AG20443 (cell line): ENCODE results near the gene SPTBN4.
A peak's percentile ranks its signal among the peaks of the same experiment; 100 is the strongest.
"Not testable (repeated sequence)": the region's sequence is repeated elsewhere in the genome, so short reads cannot be mapped to it uniquely, and the experiment has no call there.

Experiments
- DNase-seq: peaks from one replicate; pipeline ENCODE4 v3.0.0; 2012; ENCODE audit warnings: low spot score, mixed read lengths

The SPTBN4 gene

DNA sequence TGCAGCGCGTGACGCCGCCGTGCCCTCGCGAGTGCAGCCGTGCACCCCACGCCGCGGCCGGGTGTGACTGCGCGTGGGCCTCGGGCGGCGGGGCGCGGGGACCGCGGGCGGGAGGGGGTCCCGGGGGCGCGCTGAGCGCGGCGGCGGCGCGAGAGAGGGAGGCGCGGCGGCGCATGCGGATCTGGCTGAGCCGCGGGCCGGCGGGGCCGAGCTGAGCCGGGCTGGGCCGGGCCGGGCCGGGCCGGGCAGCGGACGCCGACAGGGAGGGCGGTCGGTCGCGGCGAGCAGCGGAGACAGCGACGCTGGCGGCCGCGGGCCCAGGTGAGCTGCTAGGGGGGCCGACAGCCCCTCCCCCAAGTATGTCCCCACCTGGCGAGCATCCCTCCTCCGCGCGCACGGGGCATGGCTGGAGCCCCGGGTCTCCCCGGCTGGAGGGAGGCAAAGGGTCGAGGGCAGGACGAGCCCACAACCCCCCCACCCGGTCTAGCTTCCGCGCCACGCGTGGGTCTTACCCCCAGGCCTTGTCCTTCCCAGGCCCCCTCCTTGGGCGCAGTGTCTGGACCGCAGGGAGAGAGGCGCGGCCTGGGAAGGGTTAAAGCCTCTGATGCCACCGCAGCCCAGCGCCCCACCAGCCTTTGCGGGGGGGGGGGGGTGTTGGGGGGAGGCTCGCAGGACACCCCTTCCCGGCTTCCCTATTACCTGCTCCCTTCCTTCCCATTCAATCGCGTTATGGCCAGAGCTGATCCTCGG, at the start of gene SPTBN4:
Gene SPTBN4 (plus strand): TSS at position 17 of the 750 bp plus-strand sequence. CDS start 5,621 bp downstream, outside the sequence.
- DNase-seq = peak; percentile 61

DNA sequence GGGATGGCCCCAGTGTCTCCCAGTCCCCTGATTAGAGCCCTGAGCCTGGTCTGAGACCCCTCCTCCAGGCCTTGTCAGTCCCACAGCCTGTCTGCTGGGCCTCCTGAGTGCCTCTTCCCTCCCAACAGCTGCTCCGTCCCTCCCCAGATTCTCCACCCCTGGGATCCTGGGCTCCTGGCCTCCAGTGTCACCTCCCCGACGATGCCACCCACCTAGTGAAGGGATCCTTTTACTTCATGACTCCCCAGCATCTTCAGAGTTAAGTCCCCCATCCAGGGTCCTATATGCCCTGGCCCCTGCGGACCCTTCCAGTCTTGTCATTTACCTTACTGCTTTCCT, 49.2 kb upstream of the SPTBN4 start:
- DNase-seq = no peak

DNA sequence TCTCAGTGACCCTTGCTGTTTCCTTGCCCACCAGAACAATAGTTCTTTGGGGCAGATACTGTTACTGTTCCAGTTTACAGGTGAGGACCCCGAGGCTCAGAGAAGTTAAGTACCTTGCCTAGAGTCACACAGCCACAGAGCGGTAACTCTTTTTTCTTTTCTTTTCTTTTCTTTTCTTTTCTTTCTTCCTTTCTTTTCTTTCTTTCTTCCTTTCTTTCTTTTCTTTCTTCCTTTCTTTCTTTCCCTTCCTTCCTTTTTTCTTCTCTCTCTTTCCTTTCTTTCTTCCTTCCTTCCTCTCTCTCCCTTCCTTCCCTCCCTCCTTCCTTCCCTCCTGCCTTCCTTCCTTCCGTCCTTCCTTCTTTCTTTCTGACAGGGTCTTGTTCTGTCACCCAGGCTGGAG, 48.8 kb upstream of the SPTBN4 start:
- no peak for DNase-seq

DNA sequence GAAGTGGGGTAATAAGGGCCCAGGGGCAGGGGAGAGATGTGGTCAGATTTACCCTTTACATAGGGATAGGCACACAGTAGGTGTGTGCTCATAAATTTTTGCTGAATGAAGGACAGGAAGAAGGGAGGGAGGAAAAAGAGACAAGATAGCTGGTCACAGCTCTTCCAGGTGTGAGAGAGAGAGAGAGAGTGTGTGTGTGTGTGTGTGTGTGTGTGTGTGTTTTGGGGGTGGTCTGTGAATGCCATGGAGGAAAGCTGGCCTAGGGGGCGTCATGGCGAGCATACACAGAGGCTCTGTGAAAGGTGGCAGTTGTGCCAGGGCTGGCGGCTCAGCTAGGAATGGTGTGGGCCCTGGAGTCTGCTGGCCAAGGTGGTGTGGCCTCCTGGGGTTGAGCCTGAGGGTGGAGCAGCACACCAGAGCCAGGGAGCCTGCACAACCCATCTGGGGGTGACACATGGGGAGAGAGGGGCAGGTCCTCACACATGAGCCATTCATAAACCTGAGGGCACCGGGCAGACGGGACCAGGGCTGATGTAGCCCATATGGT, 47.7 kb upstream of the SPTBN4 start:
- DNase-seq = no peak

DNA sequence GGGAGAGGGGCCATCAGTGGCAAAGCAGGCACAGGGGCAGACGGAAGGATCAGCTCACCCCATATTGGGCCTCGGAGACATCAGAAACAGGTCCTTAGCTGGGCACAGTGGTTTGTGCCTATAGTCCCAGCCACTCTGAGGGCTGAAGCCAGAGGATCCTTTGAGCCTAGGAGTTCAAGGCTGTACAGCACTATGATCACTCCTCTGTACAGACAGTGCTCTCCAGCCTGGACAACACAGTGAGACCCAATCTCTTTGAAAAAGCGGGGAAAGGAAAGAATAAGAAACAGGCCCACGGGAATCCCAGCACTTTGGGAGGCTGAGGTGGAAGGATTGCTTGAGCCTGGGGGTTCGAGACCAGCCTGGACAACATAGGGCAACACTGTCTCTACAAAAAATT, 47.0 kb upstream of the SPTBN4 start:
- DNase-seq = no peak

DNA sequence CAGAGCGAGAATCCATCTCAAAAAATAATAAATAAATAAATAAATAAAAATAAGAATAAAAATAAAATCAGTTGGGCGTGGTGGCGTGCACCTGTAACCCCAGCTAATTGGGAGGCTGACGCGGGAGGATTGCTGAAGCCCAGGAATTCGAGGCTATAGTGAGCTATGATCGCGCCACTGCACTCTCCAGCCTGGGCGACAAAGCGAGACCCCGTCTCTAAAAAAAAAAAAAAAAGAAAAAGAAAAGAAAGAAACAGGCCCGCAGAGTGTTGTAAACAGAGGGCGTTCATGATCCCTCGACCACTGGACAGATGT, 46.4 kb upstream of the SPTBN4 start:
- DNase-seq = no peak

DNA sequence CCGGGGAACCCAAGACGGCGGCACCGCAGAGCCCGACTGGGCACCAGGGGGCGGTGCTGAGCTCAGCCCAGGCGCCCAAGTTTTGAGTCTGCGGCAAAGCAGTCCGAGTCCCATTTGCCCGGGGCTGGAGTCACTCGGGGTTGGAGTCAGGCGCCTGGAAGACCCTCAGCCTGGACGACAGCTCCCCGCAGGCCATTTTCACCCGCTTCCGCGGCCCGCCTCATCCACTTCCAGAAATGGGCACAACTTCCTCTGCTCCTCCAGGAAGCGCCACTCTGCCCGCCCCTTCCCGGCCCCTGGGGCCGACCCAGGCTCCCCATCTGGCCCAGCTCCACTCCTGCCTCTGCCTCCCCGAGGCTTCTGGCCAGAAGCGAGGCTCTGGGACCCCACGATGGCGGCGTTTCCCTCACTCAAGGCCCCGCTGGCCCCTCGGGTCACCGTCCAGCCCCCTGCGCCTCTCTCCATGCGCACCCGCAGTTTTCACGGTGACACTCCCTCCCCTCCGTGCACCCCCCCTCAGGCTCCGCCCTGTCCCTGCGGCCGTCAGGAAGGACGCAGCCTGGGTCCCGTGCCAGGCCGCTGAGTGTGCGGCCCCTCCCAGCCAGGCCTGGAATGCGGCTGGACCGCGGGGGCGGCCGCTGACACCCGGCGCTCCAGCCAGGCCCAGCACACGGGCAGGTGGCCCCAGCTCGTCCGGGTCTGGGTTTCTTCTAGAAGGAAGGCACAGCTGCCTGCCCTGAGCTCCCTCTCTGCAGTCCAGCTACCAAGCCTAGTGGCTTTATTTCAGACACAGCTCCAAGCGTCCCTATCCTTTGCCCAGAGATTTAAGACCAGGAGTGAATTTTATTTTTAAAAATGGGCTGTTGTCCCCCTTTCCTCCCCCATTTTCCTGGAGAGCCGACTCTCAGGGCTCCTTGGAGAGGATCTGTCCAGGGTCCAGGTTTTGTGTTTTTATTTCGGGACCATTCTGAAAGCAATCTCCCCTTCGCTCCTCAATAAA, 45.7 kb upstream of the SPTBN4 start:
- peak; percentile 95 for DNase-seq

DNA sequence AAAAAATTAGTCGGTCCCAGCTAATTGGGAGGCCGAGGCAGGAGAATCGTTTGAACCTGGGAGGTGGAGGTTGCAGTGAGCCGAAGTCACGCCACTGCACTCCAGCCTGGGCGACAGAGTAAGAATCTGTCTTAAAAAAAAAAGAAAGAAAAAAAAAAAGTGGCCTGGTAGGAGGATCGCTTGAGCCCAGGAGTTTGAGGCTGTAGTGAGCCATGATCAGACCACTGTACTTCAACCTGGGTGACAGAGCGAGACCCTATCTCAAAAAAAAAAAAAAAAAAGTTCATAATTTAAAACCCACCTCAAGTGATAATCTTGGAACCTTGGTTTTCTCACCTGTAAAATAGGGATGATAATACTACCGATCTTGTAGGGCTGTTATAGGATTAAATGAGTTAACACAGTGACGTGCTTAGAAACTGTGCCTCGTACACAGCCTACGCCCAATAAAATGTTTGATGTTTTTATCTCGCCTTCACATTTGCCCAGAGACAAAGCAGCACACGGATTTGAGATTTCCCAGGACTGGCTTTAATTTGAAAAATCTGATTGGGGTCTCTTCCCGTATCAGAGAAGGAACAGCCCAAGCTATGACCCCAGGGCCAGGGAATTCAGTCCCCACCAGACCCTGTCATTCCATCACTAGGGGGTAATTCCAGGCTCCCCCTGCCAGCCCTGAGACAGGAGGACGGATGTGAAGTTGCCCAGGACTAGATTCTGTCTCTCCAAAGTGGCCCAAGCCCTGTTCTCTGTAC, 44.6 kb upstream of the SPTBN4 start:
- DNase-seq = no peak

DNA sequence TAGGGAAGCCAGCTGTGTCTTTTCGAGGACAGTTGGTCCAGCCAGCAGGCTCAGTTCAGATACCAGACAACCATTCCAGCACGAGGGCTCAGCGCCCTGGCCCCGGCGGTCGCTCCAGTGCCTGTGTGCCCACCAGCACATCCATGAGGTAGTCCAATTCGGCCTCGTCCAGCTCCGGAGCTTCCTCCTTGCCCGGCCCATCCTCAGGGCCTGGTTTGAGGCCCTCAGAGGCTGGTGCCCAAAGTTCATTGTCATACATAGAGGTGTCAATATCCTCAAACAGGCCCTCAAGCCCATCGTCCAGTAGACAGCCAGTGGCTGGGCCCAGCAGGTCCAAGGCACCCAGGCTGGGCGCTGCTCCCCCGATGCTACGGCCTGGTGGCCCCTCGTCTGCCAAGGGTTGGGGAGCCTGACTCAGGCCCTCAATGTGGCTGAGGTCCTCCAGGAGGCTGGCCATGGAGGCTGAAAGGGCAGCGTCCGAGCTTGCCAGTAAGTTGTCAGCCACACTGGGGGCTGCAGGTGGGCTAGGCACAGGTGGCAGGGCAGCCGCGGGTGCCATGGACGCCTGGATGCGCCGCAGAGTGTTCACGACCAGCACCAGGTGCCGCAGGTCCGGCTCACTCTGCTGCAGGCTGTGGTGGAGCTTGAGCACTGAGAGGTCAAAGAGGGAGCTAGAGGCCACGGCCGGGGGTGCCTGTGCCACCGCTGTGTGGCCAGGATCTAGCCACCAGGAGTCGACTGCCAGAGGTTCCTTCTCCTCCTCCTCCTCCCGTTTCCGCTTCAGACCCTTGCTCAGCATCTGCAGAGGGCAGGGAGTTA, 43.8 kb upstream of the SPTBN4 start:
- DNase-seq = no peak

DNA sequence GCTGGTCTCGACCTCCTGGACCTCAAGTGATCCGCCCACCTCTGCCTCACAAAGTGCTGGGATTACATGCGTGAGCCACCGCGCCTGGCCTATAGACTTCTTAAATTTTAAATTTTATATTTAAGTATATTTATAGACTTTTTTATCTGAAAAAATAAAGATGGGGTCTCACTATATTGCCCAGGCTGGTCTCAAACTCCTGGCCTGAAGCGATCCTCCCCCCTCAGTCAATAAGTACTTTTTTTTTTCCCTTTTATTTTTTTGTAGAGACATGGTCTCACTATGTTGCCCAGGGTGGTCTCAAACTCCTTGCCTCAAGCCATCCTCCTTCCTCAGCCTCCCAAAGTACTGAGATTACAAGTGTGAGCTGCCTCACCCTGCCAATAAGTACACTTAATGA, 42.9 kb upstream of the SPTBN4 start:
- DNase-seq = no peak

DNA sequence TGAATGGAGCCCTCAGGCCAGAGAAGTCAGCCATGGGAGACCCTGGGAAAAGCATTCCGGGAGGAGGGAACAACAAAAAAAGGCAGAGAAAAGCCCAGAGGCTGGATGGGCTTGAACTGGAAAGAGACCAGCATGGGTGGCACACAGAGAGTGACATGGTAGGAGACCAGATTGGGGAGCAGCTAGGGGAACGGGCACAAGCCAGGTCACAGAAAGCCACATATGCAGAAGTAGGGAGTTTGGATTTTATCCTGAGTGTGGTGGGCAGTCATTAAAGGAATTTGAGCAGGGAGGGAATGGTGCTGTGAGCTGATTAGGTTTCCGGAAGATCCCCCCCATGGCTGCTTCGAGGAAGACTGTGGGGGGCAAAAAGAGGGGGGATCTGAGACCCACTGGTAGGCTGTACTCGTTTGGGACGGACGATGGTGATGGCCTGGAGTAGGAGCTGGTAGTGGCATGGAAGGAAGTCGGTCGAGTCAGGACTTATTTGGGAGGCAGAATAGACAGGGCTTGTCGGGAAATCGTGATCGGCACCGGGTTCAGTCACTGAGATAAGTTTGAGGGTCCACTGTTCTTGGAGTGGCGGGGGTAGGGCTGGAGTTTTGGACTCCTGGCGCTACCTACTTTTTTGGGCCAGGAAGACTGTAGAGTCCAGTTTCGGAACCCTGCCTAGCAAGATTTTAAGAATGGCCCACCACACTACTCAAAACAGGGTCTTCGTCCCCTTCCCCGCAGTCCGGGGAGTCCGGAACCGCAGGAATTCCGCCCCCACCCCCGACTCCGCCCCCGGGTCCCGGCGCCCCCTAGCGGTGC, 42.0 kb upstream of the SPTBN4 start:
- DNase-seq = no peak

DNA sequence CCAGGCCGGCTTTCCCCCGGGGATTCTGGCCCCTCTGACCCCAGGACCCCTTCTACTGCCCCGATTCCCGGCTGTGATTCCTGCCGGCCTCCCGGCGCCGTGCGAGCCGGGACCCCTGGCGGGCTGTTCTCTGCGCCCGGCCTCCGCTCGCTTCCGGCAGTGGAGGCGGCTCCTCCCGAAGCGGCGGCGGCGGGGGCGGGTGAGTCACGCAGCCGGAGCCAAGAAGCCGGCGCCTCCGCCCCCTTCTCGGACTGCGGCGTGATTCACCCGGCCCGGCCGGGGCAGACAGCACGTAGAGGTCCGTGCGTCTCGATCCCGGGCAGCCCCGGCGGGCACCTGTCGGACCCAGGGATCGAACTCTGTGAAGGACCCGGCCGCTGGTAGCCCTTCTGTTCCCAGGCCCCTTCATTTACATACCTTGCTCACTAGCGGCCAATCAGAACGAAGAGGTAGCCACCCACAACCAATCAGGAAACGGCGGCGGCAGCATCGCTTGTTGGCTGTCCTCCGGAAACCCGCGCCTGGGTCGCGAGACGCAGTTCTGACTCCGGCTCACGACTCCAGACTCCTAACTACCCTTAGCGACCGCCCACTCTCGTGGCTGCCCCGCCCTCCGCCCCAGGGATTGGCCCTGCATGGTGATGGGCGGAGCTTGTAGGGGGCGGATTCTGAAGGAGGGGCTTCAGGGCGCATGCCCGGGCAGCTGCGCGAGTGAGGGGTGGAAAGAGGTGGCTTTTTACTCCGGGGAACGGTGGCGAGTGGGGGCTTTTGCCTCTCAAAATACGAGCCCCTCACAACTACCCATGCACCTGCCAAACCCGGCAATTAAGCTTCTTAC, 41.1 kb upstream of the SPTBN4 start, which contains the start of gene SERTAD1:
Gene SERTAD1 (minus strand): TSS at position 543 of the 838 bp plus-strand sequence. CDS start 2,446 bp downstream, outside the sequence.
- DNase-seq = peak; percentile 98

DNA sequence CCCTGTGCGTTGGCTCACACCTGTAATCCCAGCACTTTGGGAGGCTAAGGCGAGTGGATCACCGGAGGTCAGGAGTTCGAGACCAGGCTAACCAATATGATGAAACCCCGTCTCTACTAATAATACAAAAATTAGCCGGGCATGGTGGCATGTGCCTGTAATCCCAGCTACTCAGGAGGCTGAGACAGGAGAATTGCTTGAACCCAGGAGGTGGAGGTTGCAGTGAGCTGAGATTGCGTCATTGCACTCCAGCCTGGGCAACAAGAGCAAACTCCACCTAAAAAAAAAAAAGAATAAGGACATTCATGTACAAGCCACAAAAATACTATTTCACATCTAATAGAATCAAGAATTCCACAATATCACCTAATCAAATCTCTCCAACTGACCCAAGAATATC, 38.6 kb upstream of the SPTBN4 start:
- not testable (repeated sequence) for DNase-seq

DNA sequence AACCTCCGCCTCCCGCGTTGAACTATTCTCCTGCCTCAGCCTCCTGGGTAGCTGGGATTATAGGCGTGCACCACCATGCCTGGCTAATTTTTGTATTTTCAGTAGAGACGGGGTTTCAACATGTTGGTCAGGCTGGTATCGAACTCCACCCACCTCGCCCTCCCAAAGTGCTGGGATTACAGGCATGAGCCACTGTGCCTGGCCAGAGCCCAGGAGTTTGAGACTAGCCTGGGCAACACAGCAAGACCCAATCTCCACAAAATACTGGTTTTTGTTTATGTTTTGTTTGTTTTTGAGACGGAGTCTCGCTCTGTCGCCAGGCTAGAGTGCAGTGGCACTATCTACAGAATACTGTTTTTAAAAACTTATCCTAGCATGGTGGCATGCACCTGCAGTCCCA, 36.6 kb upstream of the SPTBN4 start:
- not testable (repeated sequence) for DNase-seq

DNA sequence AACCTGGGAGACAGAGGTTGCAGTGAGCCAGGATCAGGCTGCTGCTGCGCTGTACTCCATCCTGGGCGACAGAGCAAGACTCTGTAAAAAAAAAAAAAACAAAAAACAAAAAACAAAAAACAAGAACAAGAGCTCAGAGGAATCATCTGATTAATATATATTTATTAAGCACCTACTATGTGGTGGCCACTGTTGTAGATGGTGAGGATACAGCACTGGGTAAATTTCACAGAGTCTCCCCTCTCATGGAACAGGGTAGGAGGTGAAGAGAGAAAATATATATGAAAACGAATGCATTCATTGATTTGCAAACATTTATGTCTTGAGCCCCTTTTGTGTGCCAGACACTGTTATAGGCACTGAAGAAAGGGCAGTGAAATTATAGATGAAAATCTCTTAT, 35.1 kb upstream of the SPTBN4 start:
- no peak for DNase-seq

DNA sequence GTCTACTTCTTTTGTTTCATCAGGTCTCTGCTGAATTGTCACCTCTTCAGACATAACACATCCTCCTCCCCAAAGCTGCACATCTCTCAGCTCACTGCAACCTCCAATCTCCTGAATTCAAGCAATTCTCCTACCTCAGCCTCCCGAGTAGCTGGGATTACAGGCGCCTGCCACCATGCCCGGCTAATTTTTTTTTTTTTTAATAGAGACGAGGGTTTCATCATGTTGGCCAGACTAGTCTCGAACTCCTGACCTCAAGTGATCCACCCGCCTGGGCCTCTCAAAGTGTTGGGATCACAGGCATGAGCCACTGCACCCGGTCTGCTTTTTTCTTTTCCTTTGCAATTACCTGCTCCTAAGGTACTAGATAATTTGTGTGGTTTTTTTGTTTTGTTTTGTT, 34.0 kb upstream of the SPTBN4 start:
- DNase-seq = not testable (repeated sequence)

DNA sequence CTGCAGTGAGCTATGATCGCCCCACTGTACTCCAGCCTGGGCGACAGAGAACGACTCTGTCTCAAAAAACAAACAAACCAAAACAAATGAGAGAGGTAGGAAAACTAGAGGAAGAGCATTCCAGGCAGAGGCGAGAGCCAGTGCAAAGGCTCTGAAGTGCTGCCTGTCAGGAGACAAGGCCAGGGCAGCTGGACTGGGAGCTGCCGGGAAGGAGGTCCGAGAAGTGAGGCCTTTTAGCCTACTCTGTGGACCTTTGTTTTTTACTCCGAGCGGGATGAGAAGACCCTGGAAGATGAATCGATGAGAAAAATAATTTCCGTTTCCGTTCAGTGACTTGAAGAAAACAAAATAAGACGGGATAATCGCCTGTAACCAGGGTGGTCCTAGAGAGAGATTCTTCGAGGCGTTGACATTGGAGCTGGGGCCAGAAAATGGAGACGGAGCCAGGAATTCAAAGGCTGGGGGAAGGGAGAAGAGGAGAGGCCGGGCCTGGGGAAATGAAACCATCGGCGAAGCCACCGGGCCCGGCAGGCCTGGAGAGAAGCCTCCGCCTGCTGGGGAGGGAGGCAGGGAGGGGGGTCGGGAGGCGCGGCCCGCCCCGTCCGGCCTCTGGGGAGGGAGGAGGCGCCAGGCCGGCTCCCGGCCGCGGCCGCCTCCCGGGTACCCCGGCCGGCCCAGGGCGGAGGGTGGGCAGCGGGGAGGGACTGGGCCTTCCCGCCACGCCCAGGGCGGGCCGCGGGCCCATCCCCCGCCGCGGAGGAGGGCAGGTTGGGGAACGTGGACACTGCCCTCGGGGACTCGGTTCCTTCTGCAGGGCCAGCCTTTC, 33.2 kb upstream of the SPTBN4 start:
- DNase-seq = peak; percentile 94

DNA sequence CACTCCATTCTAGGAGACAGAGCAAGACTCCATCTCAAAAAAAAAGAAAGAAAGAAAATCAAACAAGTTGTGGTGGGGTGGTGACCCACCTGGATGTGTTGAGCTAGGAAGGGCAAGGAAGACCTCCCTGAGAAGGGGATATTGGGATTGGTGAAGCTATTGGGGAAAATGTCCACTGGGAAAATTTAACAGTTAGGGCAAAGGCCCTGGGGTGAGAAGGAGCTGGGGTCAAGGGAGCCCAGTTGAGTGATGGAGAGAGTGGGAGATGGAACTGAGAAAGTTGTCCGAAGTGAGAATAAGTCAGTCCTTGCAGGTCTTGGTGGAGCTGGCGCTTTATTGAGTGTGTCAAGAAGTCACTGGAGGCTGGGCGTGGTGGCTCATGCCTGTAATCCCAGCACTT, 28.5 kb upstream of the SPTBN4 start:
- no peak for DNase-seq
